Astrocyte of the hippocampus (primary cell): ENCODE data around the gene RNF13.

Experiments
- DNase-seq: peaks from one replicate; pipeline ENCODE4 v3.0.0; 2011; ENCODE audit warnings: low read depth, low spot score

The RNF13 gene, protein sequence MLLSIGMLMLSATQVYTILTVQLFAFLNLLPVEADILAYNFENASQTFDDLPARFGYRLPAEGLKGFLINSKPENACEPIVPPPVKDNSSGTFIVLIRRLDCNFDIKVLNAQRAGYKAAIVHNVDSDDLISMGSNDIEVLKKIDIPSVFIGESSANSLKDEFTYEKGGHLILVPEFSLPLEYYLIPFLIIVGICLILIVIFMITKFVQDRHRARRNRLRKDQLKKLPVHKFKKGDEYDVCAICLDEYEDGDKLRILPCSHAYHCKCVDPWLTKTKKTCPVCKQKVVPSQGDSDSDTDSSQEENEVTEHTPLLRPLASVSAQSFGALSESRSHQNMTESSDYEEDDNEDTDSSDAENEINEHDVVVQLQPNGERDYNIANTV

DNA sequence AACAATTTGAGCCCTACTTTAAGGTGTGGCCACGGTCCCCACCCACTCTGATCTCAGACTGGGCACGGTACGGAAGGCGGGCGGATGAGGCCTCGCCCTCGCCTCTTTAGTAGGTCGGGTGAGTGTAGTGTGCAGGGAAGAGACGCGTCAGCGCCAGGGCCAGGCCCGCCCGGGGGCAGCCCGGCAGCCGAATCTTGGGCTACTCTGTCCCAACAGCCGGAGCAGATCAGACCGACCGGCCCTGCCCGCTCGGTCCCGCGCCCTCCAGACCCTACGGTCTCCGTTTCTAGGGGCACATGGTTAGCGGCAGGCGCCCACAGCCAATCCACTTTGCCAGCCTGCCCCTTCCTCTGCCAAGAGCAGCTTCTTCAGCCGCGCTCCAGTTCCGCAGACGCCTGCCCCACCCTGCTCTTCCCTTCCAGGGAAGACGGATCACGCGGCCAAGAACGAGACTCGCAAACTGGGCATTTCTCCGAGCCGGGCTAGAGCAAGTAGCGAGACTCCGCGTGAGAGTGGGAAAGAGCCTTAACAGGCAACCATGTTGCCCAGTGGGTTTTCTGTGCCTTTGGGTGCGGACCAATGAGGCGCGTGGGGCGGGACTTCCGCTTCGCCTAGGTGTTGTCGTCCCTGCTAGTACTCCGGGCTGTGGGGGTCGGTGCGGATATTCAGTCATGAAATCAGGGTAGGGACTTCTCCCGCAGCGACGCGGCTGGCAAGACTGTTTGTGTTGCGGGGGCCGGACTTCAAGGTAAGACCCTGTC is at the start of gene RNF13:
Gene RNF13 (plus strand): TSS at position 610 of the 761 bp plus-strand sequence. CDS start 32,812 bp downstream, outside the sequence.
- peak; percentile 98 for DNase-seq

DNA sequence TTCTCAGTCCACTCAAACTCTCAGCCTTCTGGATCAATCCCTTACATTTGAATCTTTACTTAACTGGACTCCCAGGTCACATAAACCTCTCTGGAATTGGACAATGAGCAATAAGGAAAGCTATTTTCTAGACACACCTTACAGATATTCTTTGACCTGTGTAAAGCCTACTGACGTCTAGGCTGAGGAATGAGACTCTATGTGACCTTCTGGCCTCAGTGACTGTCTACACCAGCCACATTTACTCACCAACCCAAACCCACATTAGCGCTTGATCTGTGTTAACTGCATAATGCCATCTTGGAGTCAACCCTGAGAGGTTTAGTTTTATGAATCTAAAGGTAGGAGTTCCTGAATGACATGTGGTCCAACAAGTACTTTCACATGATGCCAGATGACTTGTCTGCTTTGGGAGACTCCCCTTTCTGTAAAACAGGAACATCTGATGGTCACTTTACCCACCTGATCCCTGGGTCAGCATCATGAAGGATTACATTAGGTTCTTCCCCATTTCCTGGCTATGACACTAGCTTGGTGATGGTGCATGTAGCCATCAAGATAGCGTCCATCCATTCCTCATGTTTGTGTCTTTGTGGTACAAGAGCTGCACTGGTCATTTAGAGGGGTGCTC is 49.3 kb upstream of the RNF13 start:
- DNase-seq = no peak

DNA sequence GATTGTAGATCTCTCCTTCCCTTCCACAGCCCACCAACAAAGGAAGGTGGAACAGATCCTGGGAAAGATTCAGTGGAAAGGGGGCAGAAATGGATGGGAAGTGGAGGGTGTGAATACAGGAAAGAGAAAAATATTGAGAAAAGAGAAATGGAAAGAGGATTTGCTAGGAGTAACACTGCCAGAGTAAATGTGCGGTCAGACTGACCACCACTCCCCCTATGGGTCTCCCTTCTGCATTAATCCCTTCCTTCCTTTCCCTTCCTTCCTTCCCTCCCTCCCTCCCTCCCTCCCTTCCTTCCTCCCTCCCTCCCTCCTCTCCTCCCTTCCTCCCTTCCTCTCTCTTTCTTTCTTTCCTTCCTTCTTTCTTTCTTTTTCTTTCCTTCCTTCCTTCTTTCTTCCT is 48.7 kb upstream of the RNF13 start:
- no peak for DNase-seq

DNA sequence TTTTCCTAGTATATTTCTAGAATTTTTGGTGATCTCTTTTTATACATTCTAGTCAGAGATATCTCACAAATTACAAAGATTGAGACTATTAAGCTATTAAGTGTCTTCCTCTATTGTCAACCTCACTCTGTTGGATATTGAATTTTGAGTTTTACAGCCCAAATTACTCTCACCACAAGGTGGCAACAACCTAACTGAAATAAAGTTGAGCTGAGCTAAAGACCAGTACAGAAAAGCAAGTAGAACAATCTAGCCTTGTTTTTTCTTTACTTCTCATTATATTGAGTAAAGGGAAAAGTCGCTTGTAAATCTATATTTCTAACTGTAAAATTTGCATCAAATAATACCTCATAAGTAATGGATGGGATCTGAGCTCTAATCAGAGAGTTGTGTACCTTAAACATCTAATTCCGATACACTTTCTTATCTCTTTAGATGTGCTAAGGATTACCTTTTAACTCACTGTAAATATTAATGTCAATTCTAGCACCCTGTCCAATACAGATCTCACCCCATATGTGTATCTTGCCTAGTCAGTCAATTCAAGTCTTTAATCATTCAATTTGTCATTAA is 47.2 kb upstream of the RNF13 start:
- DNase-seq = peak; percentile 67

DNA sequence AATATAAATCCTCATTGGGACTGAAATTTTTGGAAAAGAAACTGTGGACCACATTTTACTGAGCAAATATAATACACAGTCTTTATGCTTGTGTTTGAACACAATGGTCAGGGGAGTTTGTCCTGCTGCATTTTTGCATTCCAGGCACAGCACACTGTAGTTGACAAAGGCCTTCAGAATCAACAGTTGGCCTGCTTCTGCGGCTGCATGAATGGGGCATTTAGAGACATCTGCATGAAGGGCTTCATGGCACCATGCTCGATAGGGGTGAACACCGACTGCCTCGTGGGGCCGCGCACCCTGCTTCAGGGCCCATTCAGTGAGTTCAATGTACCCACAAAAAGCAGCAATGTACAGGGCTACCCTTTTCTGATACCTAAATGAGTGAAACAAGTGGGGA is 45.3 kb upstream of the RNF13 start:
- DNase-seq = no peak

DNA sequence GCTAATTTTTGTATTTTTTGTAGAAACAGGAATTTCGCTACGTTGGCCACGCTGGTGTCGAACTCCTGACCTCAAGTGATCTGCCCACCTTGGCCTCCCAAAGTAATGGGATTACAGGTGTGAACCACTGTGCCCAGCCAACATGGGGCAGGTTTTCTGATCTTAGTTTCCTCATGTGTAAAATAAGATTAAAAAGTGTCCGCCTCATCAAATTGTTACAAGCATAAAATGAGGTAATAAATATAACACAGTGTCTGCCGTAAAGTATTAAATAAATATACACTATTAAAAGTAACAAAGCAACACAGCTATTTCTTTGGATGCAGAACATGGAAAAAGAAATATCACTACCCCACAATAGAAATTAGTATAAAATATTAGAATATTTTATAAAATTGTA is 44.3 kb upstream of the RNF13 start:
- DNase-seq = no peak

DNA sequence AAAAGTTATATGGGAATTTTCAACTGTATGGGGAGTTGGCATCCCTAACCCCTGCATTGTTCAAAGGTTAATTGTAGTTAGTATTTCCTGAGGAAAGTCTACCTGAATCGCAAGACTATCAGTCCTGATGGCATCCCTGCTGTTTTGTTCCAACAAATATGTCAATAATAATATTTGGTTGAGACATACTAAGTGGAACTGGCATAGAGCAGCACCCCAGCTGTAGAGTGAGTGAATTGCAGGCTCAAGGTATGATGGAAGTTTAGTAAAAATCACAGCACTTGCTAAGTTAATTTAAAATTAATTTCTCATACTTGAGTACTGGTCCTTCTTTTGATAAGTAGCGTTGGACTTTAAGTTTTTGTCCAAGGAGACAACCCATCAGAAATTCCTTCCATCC is 42.8 kb upstream of the RNF13 start:
- no peak for DNase-seq

DNA sequence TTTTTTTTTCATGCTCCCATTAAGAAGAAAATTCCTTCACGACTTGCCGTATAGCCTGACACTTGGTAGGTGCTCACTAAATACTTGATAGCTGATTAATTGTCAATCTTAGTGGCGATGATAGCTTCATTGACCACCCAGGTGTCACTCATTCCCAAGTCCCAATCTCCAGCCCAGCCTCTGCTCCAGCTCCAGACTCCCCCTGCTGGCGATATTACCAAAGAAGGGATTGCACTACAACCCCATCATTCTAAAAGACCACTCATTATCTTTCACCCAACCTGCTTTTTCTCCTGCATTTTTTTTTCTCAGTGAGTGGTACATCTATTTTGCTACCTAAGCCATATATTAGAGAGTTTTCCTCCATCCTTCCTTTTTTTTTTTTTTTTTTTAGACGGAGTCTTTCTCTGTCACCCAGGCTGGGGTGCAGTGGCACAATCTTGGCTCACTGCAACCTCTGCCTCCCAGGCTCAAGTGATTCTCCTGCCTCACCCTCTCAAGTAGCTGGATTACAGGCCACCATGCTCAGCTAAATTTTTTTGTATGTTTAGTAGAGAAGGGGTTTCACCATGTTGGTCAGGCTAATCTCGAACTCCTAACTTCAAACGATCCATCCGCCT is 41.3 kb upstream of the RNF13 start:
- peak; percentile 56 for DNase-seq

DNA sequence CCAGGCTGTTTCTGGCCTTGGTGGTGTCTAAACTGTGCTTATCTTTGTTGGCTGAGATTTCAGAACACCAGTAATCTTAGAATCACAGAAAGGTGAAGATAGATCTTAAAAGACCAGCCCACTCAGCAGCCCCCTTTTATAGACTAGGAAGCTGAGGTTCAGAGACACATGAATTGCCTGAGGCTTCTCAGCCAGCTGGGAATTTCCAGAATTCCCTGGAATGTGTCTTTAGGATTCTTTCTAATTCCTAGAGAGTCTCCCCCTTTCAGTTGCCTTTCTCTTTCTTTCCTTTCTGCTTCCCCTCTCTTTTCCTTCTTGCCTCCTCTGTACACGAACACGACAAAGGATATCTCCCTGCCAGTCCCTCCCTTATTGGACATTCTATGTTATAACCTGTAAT is 40.2 kb upstream of the RNF13 start:
- DNase-seq = no peak

DNA sequence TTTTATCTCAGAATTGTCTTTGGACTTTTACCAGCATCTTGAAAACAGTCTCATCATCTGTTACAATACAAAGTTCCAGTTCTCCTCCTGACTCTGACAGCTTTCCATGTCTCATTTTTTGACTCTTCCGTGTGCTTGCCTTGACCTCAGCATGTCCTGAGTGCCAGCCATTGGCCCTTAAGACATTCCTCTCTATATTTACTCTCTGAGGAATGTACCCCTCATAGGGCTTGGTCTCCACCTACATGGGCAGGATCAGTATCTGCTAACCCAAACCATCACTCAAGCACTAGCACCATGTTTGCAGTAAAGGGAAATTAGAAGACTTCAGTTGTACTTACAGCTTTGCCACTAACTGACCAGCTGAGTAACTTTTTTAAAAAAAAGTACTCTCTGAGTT is 36.8 kb upstream of the RNF13 start:
- DNase-seq = no peak

DNA sequence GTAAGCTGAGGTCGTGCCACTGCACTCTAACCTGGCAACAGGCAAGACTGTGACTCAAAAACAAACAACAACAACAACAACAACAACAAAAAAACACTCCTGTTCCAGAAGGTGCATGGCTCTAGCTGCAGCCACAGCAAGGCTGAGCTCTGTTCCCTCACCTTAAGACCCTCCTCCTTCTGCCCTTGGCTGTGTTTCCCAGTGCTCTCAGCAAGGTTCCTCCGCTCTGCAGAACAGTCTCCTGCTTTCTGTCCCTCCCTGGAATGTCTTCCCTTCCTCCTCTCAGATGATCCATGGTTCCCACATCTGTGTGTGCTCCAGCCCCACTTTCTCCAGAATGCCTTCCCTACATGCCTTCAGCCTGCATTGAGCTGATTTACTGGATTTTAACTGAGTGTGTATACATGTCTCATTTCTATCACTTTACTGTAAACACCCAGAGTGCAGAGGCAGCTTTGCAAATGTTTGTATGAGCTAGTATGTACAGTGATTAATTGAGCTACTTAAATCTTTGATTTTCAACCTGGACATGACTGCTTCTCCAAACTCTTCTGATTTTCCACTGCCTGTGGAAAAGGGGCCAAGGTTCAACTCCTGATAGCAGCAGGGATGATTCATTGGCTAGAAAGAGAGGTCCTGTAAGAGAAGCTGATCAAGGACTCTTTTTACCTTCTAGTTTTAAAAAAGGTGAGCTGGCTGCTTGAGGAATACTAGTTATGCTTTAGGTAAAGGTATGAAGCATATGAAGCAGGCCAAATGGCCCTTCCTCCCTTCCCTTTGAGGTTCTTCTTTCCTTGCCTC is 35.4 kb upstream of the RNF13 start:
- no peak for DNase-seq

DNA sequence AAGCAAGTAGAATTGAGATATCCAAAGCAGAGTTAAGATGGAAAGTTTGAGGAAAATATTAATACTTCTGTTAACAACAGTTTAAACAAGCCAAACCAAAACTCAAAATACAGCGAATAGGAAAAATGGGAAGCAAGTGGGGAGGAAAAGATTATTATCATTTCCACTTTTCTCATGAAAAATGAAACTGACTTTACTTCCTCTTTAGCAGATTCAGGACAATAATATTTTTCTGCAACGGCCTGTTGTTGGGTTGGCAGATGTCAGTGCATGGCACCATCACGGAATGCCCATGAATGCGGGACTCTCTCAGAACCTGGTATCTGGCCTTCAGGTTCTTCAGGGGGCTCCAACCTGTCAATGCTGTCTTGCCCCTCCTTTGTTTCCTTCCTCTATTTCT is 31.8 kb upstream of the RNF13 start:
- no peak for DNase-seq

DNA sequence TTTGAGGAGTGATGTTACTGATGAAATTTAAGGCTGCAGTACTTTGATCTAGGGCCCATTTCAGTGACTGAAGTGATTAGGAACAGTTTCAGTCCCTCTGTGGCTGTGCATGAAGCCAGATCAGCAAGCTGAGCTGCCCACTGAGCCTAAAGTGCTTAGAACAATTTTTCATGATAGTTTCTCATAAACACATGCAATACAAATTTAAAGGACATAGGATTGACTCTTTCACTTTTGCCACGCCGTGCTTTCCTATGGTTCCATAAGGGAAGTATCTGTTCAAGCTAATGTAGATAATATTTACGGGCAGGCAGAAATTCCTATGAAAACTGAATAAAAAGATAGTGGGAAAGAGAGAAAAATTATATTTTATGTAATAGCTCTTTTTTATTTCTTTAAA is 31.3 kb upstream of the RNF13 start:
- no peak for DNase-seq

DNA sequence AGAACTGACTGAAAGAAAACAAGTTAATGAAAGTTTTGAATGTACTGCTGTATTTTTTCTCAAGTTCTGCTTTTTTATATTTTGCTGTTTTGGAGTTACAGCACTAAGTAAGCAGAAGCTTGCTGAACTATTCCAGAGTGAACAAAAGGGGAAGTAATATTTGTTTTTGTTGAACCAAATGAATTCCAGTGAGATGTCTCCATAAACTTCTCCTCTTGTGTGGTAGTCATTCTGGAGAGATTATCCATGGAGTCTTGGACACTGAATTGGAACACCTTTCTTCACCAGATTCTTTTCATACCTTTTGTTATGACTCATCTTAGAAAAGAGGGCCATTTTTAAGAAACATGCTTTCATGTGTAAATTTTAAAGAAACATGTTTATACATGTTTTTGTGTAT is 29.4 kb upstream of the RNF13 start:
- peak; percentile 88 for DNase-seq

DNA sequence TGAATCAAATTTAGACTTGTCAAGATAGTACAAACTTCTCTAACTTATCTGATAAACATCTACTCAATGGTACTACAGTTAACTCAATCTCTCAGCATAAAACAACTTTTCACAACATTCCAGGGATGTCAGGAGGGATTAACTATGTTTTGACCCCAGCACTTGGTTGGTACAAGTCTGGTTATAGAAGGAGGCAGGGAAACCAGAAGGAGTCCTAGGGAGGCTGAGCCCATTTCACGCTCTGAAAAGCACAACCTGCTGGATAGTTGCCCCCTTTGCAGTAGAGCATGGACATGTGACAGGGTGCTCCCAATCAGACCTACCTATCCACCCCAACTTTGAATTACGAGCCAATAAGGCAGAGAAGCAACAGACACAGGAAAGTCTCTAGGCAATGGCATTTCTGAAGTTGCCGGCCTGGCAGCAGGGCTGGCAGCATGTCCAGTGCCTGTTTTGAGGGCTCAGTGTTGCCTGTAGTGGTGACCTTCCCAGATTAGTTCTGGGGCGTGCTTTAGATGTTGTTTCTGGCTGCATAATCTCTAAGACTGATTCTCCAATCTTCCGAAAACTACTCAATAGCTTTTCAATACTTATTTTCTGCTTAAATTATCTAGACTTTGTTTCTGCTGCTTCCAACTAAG is 28.8 kb upstream of the RNF13 start:
- peak; percentile 85 for DNase-seq

DNA sequence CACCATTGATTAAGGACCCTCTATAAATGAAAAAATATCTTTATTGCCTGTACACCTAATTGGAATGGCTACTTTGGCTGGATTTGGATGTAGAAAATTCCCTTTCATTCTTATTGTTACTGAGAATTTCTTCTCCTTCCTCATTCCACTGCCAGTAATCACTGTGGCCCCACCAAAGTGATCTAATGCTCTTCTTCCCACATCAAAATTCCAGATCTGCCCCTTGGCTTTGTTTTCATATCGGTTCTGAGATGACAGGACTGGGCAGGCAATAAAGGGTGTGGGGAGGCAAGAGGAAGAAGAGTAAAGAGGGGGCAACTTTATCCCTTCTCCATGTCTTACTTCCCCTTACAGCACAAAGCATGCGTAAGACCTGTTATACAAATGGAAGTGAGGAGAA is 22.7 kb upstream of the RNF13 start:
- no peak for DNase-seq

DNA sequence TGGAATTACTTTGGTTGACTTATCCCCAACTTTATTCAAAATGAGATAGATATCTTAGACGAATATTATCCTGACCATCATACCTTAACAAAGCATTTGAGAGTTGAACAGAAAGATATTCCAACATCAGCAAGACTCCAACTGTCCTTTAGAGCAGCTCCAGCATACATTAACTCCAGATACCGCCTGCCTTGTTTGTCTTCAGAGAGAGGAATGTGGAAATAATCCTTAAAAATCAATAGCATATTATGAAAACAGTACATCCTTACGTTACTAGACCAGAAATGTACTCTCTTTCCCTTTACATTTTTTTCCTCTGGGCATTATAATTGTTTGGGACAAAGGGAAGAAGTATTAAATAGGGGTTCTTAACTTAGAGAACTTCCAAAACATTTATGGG is 22.3 kb upstream of the RNF13 start:
- DNase-seq = no peak

DNA sequence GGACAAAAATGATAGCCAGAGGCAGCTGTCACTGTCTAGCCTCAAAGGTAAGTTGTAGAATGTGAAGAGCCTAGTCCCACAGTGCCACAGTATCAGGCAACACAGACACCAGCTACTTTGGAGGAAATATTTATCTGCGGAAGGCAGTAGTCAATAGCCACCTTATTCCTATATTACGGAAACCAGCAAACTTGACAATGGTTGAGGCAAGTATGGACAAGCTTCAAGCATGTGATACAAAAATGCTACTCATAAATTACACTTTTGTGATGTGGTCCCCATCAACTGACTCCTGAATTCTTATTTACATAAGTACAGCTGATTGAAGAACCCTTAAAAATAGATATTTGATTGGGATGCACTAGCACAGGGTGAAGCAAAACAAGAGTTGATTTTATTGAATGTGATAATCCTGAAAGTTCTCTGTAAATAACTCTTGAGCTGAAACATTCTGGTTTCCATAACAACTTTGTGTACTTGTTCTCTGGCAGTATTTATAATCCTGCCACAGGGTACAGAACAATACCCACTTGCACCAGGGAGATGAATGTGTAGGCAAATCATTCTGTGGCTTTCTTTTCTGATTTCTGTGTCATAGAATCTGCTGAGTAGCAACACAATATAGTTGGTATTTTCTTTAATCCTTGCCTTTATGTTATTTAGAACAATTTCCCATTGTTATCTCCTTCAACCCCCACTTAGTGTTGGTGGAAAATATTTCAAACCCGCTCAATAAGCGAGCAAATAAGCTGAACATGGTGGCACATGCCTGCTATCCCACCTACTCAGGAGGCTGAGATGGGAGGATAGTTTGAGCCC is 20.4 kb upstream of the RNF13 start, which contains the start of gene ANKUB1:
Gene ANKUB1 (minus strand): TSS at position 103 of the 819 bp plus-strand sequence. CDS start 188 bp downstream, outside the sequence.
- DNase-seq = peak; percentile 50

DNA sequence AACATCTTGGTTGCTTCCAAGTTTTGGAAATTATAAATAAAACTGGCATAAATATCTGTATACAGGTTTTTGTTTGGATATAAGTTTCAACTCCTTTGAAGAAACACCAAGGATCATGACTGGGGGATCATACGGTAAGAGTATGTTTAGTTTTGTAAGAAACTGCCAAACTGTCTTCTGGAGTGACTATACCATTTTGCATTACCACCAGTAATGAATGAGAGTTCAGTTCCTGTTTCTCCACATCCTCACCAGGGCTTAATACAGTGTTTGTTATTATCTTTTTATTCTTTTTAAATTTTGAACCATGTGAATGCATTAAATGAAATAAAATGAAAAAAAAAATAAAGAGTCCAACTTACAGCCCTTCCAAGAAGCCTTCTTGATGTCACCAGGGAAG is 17.0 kb upstream of the RNF13 start:
- DNase-seq = no peak

DNA sequence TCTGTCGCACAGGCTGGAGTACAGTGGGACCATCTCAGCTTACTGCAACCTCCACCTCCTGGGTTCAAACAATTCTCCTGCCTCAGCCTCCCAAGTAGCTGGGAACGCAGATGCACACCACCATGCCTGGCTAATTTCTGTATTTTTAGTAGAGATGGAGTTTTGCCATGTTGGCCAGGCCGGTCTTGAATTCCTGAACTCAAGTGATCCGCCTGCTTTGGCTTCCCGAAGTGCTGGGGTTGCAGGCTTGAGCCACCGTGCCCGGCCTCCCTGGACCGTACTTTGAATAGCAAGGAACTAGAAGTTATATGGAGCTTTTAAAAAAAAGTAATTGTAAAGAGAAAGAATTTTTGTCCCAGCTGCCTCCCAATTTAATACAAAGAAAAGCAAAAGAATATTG is 12.3 kb upstream of the RNF13 start:
- no peak for DNase-seq
